Stomach (tissue), 9 donors: Measurements from ENCODE around the gene HUNK. TPM values are rescaled to one million over a fixed set of nuclear protein-coding genes. Genes with fewer than 3 reads are reported as not detected.

Source experiments
- DNase-seq, 2 donors: peaks; one replicate each; pipeline versions ENCODE4 v3.0.0 to v3.0.0-alpha.2; 2013 to 2019
- H3K27ac ChIP-seq, 5 donors: fragments of 200-600 bp in 4 of 5; sonication (generic) in 4 of 5; one replicate each; pipeline ENCODE4 v1.5.1; 2013 to 2019; ENCODE audit warnings: mild to moderate bottlenecking in 1 of 5, moderate library complexity in 1 of 5
- H3K27me3 ChIP-seq, 3 donors: fragments of 200-600 bp; sonication (generic); one replicate each; pipeline ENCODE4 v1.5.1; 2017 to 2019; ENCODE audit warnings: mixed run types in 1 of 3
- H3K36me3 ChIP-seq, 4 donors: fragments of 200-600 bp; sonication (generic); 1 replicate in 3 of 4; 2 replicates in 1 of 4; pipeline ENCODE4 v1.5.1; 2016 to 2019
- H3K4me1 ChIP-seq, 4 donors: fragments of 200-600 bp; sonication (generic); one replicate each; pipeline ENCODE4 v1.5.1; 2016 to 2019
- H3K4me3 ChIP-seq, 4 donors: fragments of 200-600 bp; sonication (generic) in 3 of 4; one replicate each; pipeline ENCODE4 v1.5.1; 2016 to 2019; ENCODE audit warnings: mild to moderate bottlenecking in 1 of 4
- H3K9me3 ChIP-seq, 4 donors: fragments of 200-600 bp; sonication (generic); one replicate each; pipeline ENCODE4 v1.5.1; 2016 to 2019
- CTCF ChIP-seq, 7 experiments: fragments of 450-650 bp in 4 of 7; fragments of 200-600 bp in 3 of 7; sonication (generic) in 3 of 7; IDR thresholded peaks; one replicate each; pipeline ENCODE4 v1.5.1; 2016 to 2019; ENCODE audit warnings: antibody characterized with exemption in 7 of 7, control low read depth in 2 of 7, mild to moderate bottlenecking in 1 of 7
- EP300 ChIP-seq: sonication (generic); formaldehyde crosslinking; IDR thresholded peaks from one replicate; pipeline ENCODE4 v1.6.1; 2017; ENCODE audit warnings: antibody characterized with exemption
- POLR2A ChIP-seq, 4 donors: fragments of 450-650 bp; IDR thresholded peaks; one replicate each; pipeline ENCODE4 v1.6.1; 2016; ENCODE audit warnings: antibody characterized with exemption in 4 of 4, control low read depth in 2 of 4, mild to moderate bottlenecking in 1 of 4, moderate library complexity in 1 of 4
- POLR2AphosphoS5 ChIP-seq, 3 donors: sonication (generic); formaldehyde crosslinking; IDR thresholded peaks; one replicate each; pipeline ENCODE4 v1.6.1; 2016; ENCODE audit warnings: antibody characterized with exemption in 3 of 3
- WGBS, 5 donors: extraction: QIAGEN DNeasy Blood & Tissue Kit in 3 of 5; methylation state at CpG; one replicate each; pipeline versions ENCODE4 v1.1.5 to v1.1.7; 2013 to 2018; 5-methylcytosine and 5-hydroxymethylcytosine counted together
- intact Hi-C: fragments of 100-400 bp; cut with DNase I; formaldehyde crosslinking; loops from one replicate; pipeline ENCODE4 v1.15.1; 2023; ENCODE audit warnings: low total_unique reads
- polyA plus RNA-seq, 3 donors: library from polyadenylated mRNA; stranded (reverse); fragments of 200-250 nt; gene quantifications; one replicate each; pipeline ENCODE4 v1.2.3, GENCODE V29; 2013
- total RNA-seq, 5 donors: library from RNA; depleted of rRNA; stranded (reverse); fragments of >200 nt; gene quantifications; one replicate each; pipeline versions ENCODE4 v1.1.0 to v1.2.3, GENCODE V29; 2014 to 2016
- donor health status: healthy with polysubstance abuse.
- donor health status: Bipolar disorder and iron deficiency.
- donor health status: healthy.

Gene HUNK
- total and polyA plus RNA-seq, 8 donors, result 0.13 to 4.1 (median 1.3) TPM; not detected in 2

- no peaks in the 10 kb centered on the region for H3K9me3 ChIP-seq
- 75 to 95% (median 86%) methylated on average over 3 of the region's 3 CpGs for WGBS, 5 donors
- H3K27ac ChIP-seq, result no peak overlapping the region
- H3K36me3 ChIP-seq, result no peaks in the 10 kb centered on the region
- intact Hi-C loops, result no loop called here
- TF ChIP-seq POLR2AphosphoS5 (IDR thresholded peaks at IDR 0.05) (no peak), POLR2A (IDR thresholded peaks at IDR 0.05) (no peak), CTCF (IDR thresholded peaks at IDR 0.05) (no peak), EP300 (no peak)
- DNase-seq, result no peak
- H3K27me3 ChIP-seq, result no peaks in the 10 kb centered on the region
- no peak overlapping the region for H3K4me3 ChIP-seq
- peaks cover 0 to 33% (median 9%) of the 10 kb centered on the region in 4 donors for H3K4me1 ChIP-seq
Observed at GRCh38 chr21:32018381-32018780, 145.6 kb downstream of the HUNK start.

GRCh38 chr21:32020564-32020963 is 147.7 kb downstream of the HUNK start:
- no peak overlapping the region for H3K4me3 ChIP-seq
- intact Hi-C loops, result no loop called here
- TF ChIP-seq CTCF (IDR thresholded peaks at IDR 0.05) (no peak), POLR2AphosphoS5 (IDR thresholded peaks at IDR 0.05) (no peak), POLR2A (IDR thresholded peaks at IDR 0.05) (no peak), EP300 (no peak)
- no peaks in the 10 kb centered on the region for H3K27me3 ChIP-seq
- 50 to 63% (median 52%) methylated on average over 5 of the region's 5 CpGs for WGBS, 5 donors
- peaks cover 0 to 28% (median 9%) of the 10 kb centered on the region in 4 donors for H3K4me1 ChIP-seq
- H3K9me3 ChIP-seq, result no peaks in the 10 kb centered on the region
- DNase-seq, result no peak
- H3K36me3 ChIP-seq, result no peaks in the 10 kb centered on the region
- H3K27ac ChIP-seq, result no peak overlapping the region

- WGBS, 5 donors, result 26 to 43% (median 31%) methylated on average over 12 of the region's 12 CpGs
- TF ChIP-seq POLR2A (IDR thresholded peaks at IDR 0.05), result no peak
- no peaks in the 10 kb centered on the region for H3K36me3 ChIP-seq
- peak; percentile 69 to 92 for DNase-seq
- H3K27ac ChIP-seq, result peak overlapping the region; percentile 3 to 49 (median 14)
- no peaks in the 10 kb centered on the region for H3K27me3 ChIP-seq
- intact Hi-C loops, result no loop called here
- H3K9me3 ChIP-seq, result no peaks in the 10 kb centered on the region
- no peak overlapping the region for H3K4me3 ChIP-seq
- peaks cover 0 to 23% (median 9%) of the 10 kb centered on the region in 4 donors for H3K4me1 ChIP-seq
Observed at GRCh38 chr21:32021319-32021994, 148.6 kb downstream of the HUNK start.

- Histone ChIP-seq H3K4me1 (peaks cover 0 to 23% (median 9%) of the 10 kb centered on the region in 4 donors), H3K27ac (peak overlapping the region in 4 of 5 donors; percentile 3 to 49 (median 23)), H3K4me3 (no peak overlapping the region), H3K36me3 (no peaks in the 10 kb centered on the region), H3K9me3 (no peaks in the 10 kb centered on the region), H3K27me3 (no peaks in the 10 kb centered on the region)
- DNase-seq, result no peak
- TF ChIP-seq EP300, result no peak
- TF ChIP-seq POLR2AphosphoS5 (IDR thresholded peaks at IDR 0.05), result no peak
- TF ChIP-seq CTCF (IDR thresholded peaks at IDR 0.05), result no peak
- TF ChIP-seq POLR2A (IDR thresholded peaks at IDR 0.05), result no peak
- intact Hi-C loops, result no loop called here
- WGBS, 5 donors, result 45 to 59% (median 48%) methylated on average over 6 of the region's 6 CpGs
Observed at GRCh38 chr21:32022146-32022545, 149.3 kb downstream of the HUNK start.

GRCh38 chr21:32030146-32030652 is 157.4 kb downstream of the HUNK start:
- Histone ChIP-seq H3K27me3 (no peaks in the 10 kb centered on the region), H3K9me3 (no peaks in the 10 kb centered on the region), H3K36me3 (no peaks in the 10 kb centered on the region), H3K4me3 (no peak overlapping the region), H3K4me1 (no peaks in the 10 kb centered on the region), H3K27ac (no peak overlapping the region)
- TF ChIP-seq CTCF (IDR thresholded peaks at IDR 0.05) (no peak), EP300 (no peak), POLR2AphosphoS5 (IDR thresholded peaks at IDR 0.05) (no peak), POLR2A (IDR thresholded peaks at IDR 0.05) (no peak)
- intact Hi-C loops, result no loop called here
- DNase-seq, result no peak
- 71 to 74% (median 72%) methylated on average over 7 of the region's 7 CpGs for WGBS, 5 donors
